Activated CD4-positive, alpha-beta memory T cell treated with anti-CD3 and anti-CD28 coated beads for 36 hours (primary cell): ENCODE data around the gene KCND3. TPM values are rescaled to one million over a fixed set of nuclear protein-coding genes. Genes with fewer than 3 reads are reported as not detected.
A peak's percentile ranks its signal among the peaks of the same experiment; 100 is the strongest.

Experiments
- CTCF ChIA-PET: fragments of 350-600 bp; sonication (Branson Sonifier 250); formaldehyde crosslinking; loops from one replicate; lab custom pipeline; 2021; ENCODE audit warnings: antibody characterized with exemption, inconsistent platforms; lab: Charles Lee
- POLR2A ChIA-PET: fragments of 350-600 bp; sonication (Branson Sonifier 250); formaldehyde crosslinking; loops from one replicate; lab custom pipeline; 2021; ENCODE audit warnings: antibody characterized with exemption; lab: Charles Lee
- DNase-seq: peaks from one replicate; pipeline ENCODE4 v3.0.0-alpha.2; 2020
- H3K27ac Mint-ChIP-seq: one replicate; pipeline ENCODE4 v1.8.0; 2021; ENCODE audit warnings: mixed read lengths
- H3K27me3 Mint-ChIP-seq: one replicate; pipeline ENCODE4 v1.8.0; 2021; ENCODE audit warnings: mixed read lengths
- H3K36me3 Mint-ChIP-seq: one replicate; pipeline ENCODE4 v1.8.0; 2021; ENCODE audit warnings: mixed read lengths
- H3K4me1 Mint-ChIP-seq: one replicate; pipeline ENCODE4 v1.8.0; 2021; ENCODE audit warnings: low read depth, mixed read lengths
- H3K4me3 Mint-ChIP-seq: one replicate; pipeline ENCODE4 v1.8.0; 2021; ENCODE audit warnings: mild to moderate bottlenecking, mixed read lengths
- H3K9me3 Mint-ChIP-seq: one replicate; pipeline ENCODE4 v1.8.0; 2021; ENCODE audit warnings: mixed read lengths
- intact Hi-C: fragments of 100-400 bp; cut with micrococcal nuclease; formaldehyde crosslinking; loops from one replicate; pipeline ENCODE4 v1.15.1; 2023
- total RNA-seq, 2 experiments: library from RNA; stranded (reverse); gene quantifications; one replicate each; pipeline ENCODE4 v1.2.3, GENCODE V29; 2021

KCND3 gene
- total RNA-seq, 2 experiments from 2014 or later = not detected

DNA sequence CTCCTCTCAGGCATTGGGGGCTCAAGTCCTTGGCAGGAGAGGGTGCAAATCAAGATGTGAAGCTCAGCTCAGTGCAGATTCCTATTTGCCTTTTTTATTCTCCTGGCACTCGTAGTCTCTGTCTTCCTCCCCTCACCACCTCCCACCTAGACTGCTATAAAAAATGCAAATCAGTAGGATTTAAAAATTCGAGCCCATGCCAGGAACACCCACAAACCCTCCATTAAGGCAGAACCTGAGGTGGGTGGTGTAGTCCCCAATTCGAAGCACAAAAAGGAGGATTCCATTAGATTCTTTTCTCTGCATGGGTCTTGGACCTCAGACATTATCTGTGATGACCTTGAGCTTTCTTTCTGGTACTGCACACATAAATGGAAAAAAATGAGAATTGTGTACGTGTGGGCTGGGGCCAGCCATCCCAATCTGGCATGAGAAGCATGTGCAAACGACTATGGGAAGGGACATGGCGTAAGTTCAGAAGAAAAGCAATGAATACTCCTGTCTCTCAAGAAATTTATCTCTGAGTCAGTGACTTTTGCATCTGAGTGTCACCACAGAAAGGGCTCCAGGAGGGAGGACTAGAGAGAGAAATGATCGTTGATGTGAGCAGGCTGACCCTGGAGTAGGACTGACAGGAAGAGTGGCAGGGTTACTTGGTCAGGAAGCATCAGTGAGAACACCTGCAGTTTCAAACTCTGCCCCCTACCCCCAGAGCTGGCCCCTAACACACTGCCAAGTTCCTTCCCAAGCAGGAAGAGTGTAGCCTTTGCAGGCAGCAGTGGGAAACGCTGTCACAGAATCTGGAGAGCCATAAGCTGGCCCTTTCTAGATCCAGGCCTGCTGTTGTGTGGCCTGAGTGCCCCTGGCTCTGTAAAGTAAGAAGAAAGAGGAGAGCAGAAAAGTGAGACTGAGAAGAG lies 252.0 kb downstream of the KCND3 start:
- Mint-ChIP-seq H3K36me3 (no peaks in the 10 kb centered on the region), H3K4me3 (peak overlapping the region; percentile 84), H3K4me1 (peaks cover 14% of the 10 kb centered on the region), H3K27me3 (peaks cover 28% of the 10 kb centered on the region), H3K27ac (no peak overlapping the region), H3K9me3 (no peaks in the 10 kb centered on the region)
- ChIA-PET POLR2A (interaction anchor here (0.5 to 2.9 kb wide), 3 partner anchors 9 to 256 kb away, joined by 3 to 12 read pairs (median 5); partner anchors contain the start of gene DDX20), CTCF (interaction anchor here (0.6 to 6.7 kb wide), 10 partner anchors 11 to 514 kb away, joined by 3 to 68 read pairs (median 8); no protein-coding TSS in a partner anchor)
- intact Hi-C loops = loop anchor here (2.0 to 5.0 kb wide), 2 partner anchors 23 to 135 kb away; no protein-coding TSS in a partner anchor
- DNase-seq = no peak

DNA sequence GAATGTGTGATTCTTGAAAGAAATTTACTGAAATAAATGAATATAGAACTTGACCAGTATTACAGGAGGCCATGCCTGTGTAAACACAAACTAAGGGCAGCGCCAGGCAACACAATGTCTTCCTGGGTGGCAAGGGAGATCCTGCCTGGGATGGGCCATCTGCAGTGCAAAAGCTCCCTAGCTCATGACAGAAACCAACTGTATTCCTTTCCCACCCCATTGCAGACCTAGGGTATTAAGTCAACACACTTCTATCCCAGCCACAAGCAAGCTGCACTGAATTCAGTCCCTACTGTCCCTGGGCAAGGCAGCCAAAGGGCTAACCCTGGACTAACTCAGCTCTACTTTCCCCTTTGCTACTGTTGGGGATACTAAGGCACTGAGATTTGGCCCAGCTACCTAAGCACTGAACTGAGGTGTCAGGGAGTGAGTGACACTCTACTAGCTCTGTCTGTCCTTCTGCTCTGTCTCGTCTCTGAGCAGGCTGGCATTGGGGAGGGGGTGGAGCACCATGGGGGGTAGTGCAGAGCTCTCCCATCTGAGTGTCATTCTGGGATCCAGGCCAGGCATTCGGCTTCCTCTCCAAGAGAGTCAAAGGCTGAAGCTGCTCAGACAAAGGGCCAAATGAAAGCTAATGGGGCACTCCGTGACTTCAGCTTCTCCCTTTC lies 252.8 kb downstream of the KCND3 start:
- ChIA-PET POLR2A (interaction anchor here (1.0 kb wide), 1 partner anchor 8 kb away, joined by 5 read pairs; no protein-coding TSS in a partner anchor), CTCF (interaction anchor here (0.6 to 6.7 kb wide), 3 partner anchors 12 to 91 kb away, joined by 4 to 68 read pairs (median 28); no protein-coding TSS in a partner anchor)
- Mint-ChIP-seq H3K4me1 (peaks cover 14% of the 10 kb centered on the region), H3K9me3 (no peaks in the 10 kb centered on the region), H3K27me3 (peaks cover 24% of the 10 kb centered on the region), H3K27ac (no peak overlapping the region), H3K36me3 (no peaks in the 10 kb centered on the region), H3K4me3 (no peak overlapping the region)
- no peak for DNase-seq
- intact Hi-C loops = loop anchor here (5.0 kb wide), 1 partner anchor 134 kb away; no protein-coding TSS in a partner anchor

DNA sequence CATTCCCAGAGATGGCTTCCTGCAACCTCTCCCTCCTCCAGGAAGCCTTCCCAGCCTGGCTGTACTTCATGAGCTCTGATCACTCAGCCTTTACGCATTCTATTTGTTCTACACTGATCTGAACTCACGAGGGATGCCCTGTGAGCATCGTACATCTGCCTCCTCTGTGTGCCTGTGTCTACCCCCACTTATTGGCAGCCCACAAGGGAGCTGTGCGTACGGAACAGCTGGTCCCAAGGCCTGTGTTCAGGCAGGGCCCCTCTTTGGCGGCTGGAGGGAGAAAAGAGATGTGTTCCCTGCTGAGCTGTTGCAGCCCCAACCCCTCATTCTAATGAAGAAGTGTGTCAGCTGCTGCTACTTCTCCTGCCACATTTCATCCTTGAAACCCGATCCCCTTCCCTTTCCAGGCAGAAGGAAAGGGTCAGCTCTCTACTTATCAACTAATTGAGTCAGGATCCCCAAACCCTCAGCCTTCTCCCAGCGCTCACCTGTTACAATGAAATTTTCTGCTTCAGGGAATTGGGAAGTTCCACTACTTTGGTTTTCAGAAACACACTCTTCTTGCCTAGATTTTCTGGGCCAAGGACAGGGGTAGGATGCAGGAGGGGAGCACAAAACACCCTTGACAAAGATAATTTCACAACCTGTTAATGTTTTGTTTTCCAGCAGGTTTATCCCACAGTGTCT lies 253.5 kb downstream of the KCND3 start:
- POLR2A ChIA-PET = interaction anchor here (0.9 kb wide), 1 partner anchor 21 kb away, joined by 3 read pairs; no protein-coding TSS in a partner anchor
- intact Hi-C loops = loop anchor here (5.0 kb wide), 1 partner anchor 134 kb away; no protein-coding TSS in a partner anchor

DNA sequence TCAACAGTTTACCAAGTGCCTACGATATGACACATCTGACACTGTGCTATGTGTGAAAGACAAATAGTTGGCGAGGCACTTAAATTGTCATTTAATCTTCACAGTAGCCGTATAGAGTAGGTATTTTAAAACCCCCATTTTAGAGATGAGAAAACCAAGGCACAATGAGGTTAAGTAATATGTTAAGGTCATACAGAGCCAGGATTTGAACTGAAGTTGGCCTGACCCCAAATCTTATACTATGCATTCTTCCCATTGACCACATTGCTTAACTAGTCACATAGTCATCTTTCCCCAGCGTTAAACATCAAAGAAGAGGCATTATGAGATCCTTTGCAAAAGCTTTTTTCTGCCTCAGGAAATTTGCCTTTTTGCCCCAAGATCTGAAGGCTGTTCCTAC lies 254.1 kb downstream of the KCND3 start:
- Mint-ChIP-seq H3K36me3 (no peaks in the 10 kb centered on the region), H3K27me3 (peaks cover 14% of the 10 kb centered on the region), H3K4me3 (no peak overlapping the region), H3K27ac (no peak overlapping the region), H3K9me3 (no peaks in the 10 kb centered on the region), H3K4me1 (peaks cover 13% of the 10 kb centered on the region)
- ChIA-PET CTCF (interaction anchor here (4.6 to 6.7 kb wide), 2 partner anchors 13 to 20 kb away, joined by 28 to 68 read pairs; no protein-coding TSS in a partner anchor), POLR2A (interaction anchor here (0.9 kb wide), 1 partner anchor 21 kb away, joined by 3 read pairs; no protein-coding TSS in a partner anchor)
- DNase-seq = no peak
- intact Hi-C loops = loop anchor here (5.0 kb wide), 1 partner anchor 133 kb away; no protein-coding TSS in a partner anchor

More for the DNA sequence above, 253.5 kb downstream of the KCND3 start:
- Mint-ChIP-seq H3K4me3 (no peak overlapping the region), H3K4me1 (peaks cover 14% of the 10 kb centered on the region), H3K27ac (no peak overlapping the region), H3K36me3 (no peaks in the 10 kb centered on the region), H3K27me3 (peaks cover 19% of the 10 kb centered on the region), H3K9me3 (no peaks in the 10 kb centered on the region)
- CTCF ChIA-PET = interaction anchor here (4.6 to 6.7 kb wide), 2 partner anchors 12 to 20 kb away, joined by 28 to 68 read pairs; no protein-coding TSS in a partner anchor
- DNase-seq = no peak

DNA sequence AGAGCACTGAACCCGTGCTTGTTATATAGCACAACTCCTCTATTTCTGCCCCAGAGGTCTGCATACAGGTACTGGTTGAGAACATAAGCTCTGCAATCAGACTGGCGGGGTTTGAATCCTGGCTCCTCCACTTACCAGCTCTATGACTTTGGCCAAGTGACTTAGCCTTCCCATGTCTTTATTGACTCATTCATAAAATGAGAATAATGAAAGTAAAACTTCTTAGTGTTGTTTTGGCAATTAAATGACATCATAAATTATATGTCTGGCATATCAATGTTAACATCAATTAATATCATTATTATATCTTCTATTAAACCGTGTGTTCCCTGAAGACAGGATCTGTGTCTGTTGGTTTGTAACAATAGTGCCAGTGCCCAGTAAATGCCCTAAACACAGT lies 254.6 kb downstream of the KCND3 start:
- Mint-ChIP-seq H3K36me3 (no peaks in the 10 kb centered on the region), H3K4me3 (no peak overlapping the region), H3K9me3 (no peaks in the 10 kb centered on the region), H3K4me1 (peaks cover 11% of the 10 kb centered on the region), H3K27me3 (peaks cover 13% of the 10 kb centered on the region), H3K27ac (no peak overlapping the region)
- no peak for DNase-seq
- intact Hi-C loops = loop anchor here (5.0 kb wide), 1 partner anchor 133 kb away; no protein-coding TSS in a partner anchor
- ChIA-PET POLR2A (no interaction called here), CTCF (interaction anchor here (1.1 to 6.7 kb wide), 2 partner anchors 8 to 13 kb away, joined by 3 to 68 read pairs; no protein-coding TSS in a partner anchor)

DNA sequence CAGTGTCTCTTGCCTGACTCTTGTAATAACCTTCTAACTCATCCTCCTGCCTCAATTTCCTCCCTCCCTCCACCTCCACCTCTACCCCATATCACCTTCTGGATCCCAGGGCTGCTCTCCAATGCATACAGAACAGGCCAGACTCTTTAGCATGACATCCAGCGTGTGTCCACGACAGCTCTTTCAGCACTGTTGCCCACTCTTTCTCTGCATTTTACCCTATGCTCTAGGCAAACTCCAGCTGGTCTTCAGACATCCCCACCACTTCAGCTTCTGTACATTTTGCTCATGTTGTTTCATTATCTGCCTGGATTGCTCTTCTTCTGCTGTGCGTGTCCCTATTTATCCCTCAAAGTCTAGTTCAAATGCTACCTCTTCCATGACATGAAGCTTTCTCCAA lies 255.0 kb downstream of the KCND3 start:
- Mint-ChIP-seq H3K4me3 (no peak overlapping the region), H3K36me3 (no peaks in the 10 kb centered on the region), H3K27ac (no peak overlapping the region), H3K27me3 (peaks cover 11% of the 10 kb centered on the region), H3K9me3 (no peaks in the 10 kb centered on the region), H3K4me1 (peaks cover 10% of the 10 kb centered on the region)
- ChIA-PET CTCF (interaction anchor here (1.1 to 6.7 kb wide), 3 partner anchors 9 to 226 kb away, joined by 3 to 68 read pairs (median 3); no protein-coding TSS in a partner anchor), POLR2A (no interaction called here)
- DNase-seq = no peak
- intact Hi-C loops = no loop called here

DNA sequence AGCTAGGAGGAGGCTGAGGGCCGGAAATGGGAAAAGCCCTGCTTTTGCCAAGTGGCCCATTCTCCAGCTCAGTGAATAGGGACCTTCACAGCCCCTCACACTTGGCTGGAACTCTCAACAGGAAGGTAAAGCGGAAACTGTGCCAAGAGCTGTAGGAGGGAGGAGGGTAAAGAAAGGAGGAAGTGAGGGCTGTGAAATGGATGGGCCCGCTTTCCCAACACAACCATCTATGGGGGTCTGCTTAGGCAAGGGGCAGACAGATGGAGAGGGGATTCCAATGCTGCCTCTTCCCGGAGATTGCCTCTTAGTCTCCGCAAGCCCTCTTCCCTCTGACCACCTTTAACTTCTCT lies 255.5 kb downstream of the KCND3 start:
- intact Hi-C loops = no loop called here
- H3K4me3 Mint-ChIP-seq = no peak overlapping the region
- DNase-seq = no peak
- H3K27me3 Mint-ChIP-seq = peaks cover 11% of the 10 kb centered on the region
- H3K27ac Mint-ChIP-seq = no peak overlapping the region
- ChIA-PET CTCF (interaction anchor here (0.9 to 6.7 kb wide), 4 partner anchors 9 to 226 kb away, joined by 3 to 68 read pairs (median 4); no protein-coding TSS in a partner anchor), POLR2A (no interaction called here)
- no peaks in the 10 kb centered on the region for H3K36me3 Mint-ChIP-seq
- H3K4me1 Mint-ChIP-seq = peaks cover 10% of the 10 kb centered on the region
- no peaks in the 10 kb centered on the region for H3K9me3 Mint-ChIP-seq

DNA sequence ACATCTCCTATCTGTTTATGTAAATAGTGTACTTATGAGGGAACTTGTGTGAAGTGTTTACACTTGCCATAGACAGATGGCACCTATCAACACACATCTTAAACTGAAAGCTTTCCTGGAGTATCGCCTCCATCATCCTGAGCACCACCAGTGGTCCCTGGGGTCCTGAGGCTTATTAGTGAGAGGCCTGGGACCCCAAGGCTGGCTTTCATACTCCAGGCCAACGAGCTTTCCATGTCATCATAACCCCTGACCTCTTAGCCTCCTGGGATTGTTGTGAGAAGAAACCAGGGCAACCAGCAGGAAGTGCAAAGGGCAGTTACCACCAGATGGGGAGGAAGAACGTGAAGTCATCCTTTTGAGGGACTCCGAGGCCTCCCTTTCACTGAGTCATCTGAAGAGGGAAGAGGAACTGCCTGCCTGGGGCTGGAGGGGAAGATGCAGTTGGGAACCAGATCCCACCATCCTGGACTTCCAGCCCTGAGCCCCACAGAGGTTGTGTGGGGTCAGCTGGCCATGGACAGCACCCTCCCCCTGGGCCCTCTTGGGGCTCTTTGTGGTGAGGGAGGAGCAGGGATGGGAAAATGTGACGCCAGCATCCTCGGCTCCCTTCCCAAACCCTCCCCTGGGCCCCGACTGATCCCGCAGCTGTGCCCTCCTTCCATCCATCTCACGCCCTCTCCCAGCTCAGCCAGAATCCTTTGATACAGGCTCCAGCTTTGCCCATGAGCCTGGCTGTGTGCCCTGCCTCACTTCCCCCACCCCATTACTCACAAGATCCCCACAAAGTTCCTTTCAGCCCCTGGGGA lies 256.1 kb downstream of the KCND3 start:
- Mint-ChIP-seq H3K4me3 (no peak overlapping the region), H3K4me1 (peaks cover 7% of the 10 kb centered on the region), H3K27ac (no peak overlapping the region), H3K27me3 (peaks cover 9% of the 10 kb centered on the region), H3K36me3 (no peaks in the 10 kb centered on the region), H3K9me3 (no peaks in the 10 kb centered on the region)
- intact Hi-C loops = no loop called here
- POLR2A ChIA-PET = no interaction called here
- no peak for DNase-seq
- CTCF ChIA-PET = interaction anchor here (0.9 to 6.7 kb wide), 4 partner anchors 10 to 225 kb away, joined by 3 to 68 read pairs (median 4); no protein-coding TSS in a partner anchor

DNA sequence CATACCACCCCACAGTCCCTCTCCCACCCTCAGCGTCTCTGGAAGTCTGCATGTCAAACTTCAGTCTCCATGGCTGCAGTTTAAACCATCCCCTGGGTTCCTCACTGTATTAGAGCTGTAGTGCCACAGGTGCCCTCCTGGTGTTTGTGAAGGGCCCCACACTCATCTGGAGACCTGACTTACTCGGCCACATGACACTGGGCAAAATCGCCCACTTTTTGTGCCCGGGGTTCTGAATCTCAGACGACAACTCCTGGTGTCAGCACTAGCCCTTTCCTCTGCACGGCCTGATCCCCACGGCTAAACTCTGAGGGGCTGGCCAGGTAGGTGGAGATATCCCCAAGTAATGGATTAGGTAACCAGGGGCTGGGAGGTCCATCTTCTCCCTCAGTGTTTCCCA lies 256.8 kb downstream of the KCND3 start:
- no peaks in the 10 kb centered on the region for H3K36me3 Mint-ChIP-seq
- intact Hi-C loops = no loop called here
- H3K4me1 Mint-ChIP-seq = peaks cover 3% of the 10 kb centered on the region
- ChIA-PET POLR2A (no interaction called here), CTCF (interaction anchor here (1.8 kb wide), 1 partner anchor 18 kb away, joined by 10 read pairs; no protein-coding TSS in a partner anchor)
- H3K27me3 Mint-ChIP-seq = peaks cover 5% of the 10 kb centered on the region
- no peak for DNase-seq
- no peak overlapping the region for H3K4me3 Mint-ChIP-seq
- H3K9me3 Mint-ChIP-seq = no peaks in the 10 kb centered on the region
- H3K27ac Mint-ChIP-seq = no peak overlapping the region

DNA sequence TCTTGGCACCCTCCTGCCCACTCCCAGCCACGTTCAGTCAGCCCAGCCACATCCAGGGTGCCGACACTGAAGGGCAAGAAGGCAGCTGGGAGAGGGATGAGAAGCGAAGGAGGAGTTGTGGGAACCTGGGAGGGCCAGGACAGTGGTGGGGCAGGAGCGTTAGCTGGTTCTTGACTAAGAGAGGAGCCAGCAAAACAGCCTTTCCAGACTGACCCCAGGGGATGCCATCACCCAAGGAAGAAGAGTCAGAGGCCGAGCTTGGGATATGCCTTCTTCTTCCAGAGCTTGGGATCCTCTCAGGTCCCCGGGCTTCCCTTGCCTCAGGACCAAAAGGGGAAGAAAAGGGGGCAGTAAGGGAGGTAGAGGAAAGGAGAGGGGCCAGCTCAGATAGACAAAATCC lies 257.5 kb downstream of the KCND3 start:
- Mint-ChIP-seq H3K27me3 (no peaks in the 10 kb centered on the region), H3K9me3 (no peaks in the 10 kb centered on the region), H3K36me3 (no peaks in the 10 kb centered on the region), H3K4me1 (peaks cover 3% of the 10 kb centered on the region), H3K27ac (no peak overlapping the region), H3K4me3 (no peak overlapping the region)
- CTCF ChIA-PET = interaction anchor here (0.7 to 1.8 kb wide), 2 partner anchors 15 to 17 kb away, joined by 3 to 10 read pairs; no protein-coding TSS in a partner anchor
- no peak for DNase-seq
- POLR2A ChIA-PET = no interaction called here
- intact Hi-C loops = no loop called here
